Measurements from ENCODE around the gene PPP3CA.

Gene PPP3CA

DNA sequence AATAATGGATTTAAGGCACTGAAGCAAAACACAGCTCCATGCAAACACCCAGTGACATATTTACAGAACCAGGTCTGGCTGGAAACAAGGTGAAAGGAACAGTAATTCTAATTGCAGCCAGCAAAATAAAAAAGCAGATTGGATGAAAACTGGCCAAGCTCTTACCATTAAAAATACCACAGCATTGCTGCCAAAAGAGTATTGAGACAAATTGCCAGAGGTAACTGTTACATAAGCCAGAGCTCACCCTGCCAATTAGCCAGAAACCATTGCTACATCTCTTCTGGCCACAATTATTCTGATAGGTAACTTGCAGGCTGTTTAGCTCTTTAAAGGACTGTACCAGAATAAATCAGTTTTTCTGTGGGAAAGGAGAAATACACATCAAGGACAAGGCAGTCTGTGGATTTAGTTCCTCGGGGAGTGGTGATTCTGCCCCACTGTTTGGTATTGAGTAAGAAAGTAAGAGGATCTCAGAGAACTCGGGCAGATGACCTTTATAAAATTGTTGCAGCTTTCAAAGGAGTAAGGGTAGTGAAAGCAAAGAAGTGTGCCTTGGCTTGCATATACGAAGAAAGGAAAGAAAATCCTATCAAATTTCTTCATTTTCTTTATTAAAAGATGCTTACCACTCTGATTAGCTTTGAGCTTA, 369.5 kb downstream of the PPP3CA start:
- Histone ChIP-seq H3K79me2 (ENCODE audit: control insufficient read depth, insufficient read depth, low read length, unreplicated experiment) (no peaks in the 10 kb centered on the region), H2AFZ (ENCODE audit: low read length, unreplicated experiment) (no peak overlapping the region), H3K4me3 (ENCODE audit: low read depth, low read length) (no peak overlapping the region), H3K27ac (ENCODE audit: low read depth, low read length) (no peak overlapping the region), H3K27me3 (ENCODE audit: insufficient read depth, low read length) (no peaks in the 10 kb centered on the region), H3K36me3 (ENCODE audit: insufficient read depth, low read length) (no peaks in the 10 kb centered on the region), H3K4me1 (ENCODE audit: control insufficient read depth, insufficient read depth, low read length, unreplicated experiment) (peaks cover 14% of the 10 kb centered on the region)

DNA sequence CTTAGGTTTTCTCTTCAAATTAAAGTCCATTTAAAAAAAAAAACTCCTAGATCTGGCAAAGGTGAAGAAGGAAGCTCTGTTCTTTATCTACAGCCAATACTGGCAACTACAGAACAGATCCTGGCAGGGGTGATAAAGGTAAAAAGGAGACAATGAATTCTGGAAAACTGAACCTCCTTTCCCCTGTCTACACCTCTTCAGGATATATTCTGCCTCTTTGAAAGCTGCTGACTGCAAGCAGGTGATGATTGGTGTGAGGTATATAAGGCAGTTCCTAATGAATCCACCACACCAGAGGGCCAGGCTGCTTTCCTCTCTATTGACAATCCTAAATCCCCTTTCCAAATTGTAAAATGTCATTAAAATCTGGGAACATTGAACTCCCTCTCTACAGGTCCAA, 370.1 kb downstream of the PPP3CA start:
- no peak overlapping the region for H3K27ac ChIP-seq (ENCODE audit: low read depth, low read length)
- H3K27me3 ChIP-seq (ENCODE audit: insufficient read depth, low read length): no peaks in the 10 kb centered on the region

More for the DNA sequence above, 370.1 kb downstream of the PPP3CA start:
- Histone ChIP-seq H3K79me2 (ENCODE audit: control insufficient read depth, insufficient read depth, low read length, unreplicated experiment) (no peaks in the 10 kb centered on the region), H3K36me3 (ENCODE audit: insufficient read depth, low read length) (no peaks in the 10 kb centered on the region), H3K4me3 (ENCODE audit: low read depth, low read length) (no peak overlapping the region), H2AFZ (ENCODE audit: low read length, unreplicated experiment) (no peak overlapping the region), H3K4me1 (ENCODE audit: control insufficient read depth, insufficient read depth, low read length, unreplicated experiment) (peaks cover 8% of the 10 kb centered on the region)
